ENCODE measurements around the gene SLC23A3.

- TF ChIP-seq SIN3A (IDR thresholded peaks at IDR 0.05; ENCODE audit: borderline replicate concordance, insufficient read depth, low read length) (peak; percentile 79; the same call in 1 of the 2 replicates), POLR2AphosphoS5 (IDR thresholded peaks at IDR 0.05; ENCODE audit: low read depth, low read length) (peak; percentile 94)
Measured at GRCh38 chr2:219177552-219178376, 7.9 kb upstream of the SLC23A3 start, which contains the start of gene RETREG2.

All from PFSK-1 (cell line).